Common myeloid progenitor, CD34-positive (primary cell): Measurements from ENCODE around the gene PEX14.

Source experiments
- CTCF ChIA-PET: fragments of 350-600 bp; sonication (Branson Sonifier 250); formaldehyde crosslinking; loops from one replicate; lab custom pipeline; 2021; ENCODE audit warnings: antibody characterized with exemption; lab: Charles Lee
- POLR2A ChIA-PET: fragments of 350-600 bp; sonication (Branson Sonifier 250); formaldehyde crosslinking; loops from one replicate; lab custom pipeline; 2021; ENCODE audit warnings: antibody characterized with exemption; lab: Charles Lee
- DNase-seq, 3 donors: peaks; one replicate each; pipeline versions ENCODE4 v3.0.0 to v3.0.0-alpha.2; 2013
- H3K27ac ChIP-seq, 2 experiments: 1 replicate in 1 of 2; 2 replicates in 1 of 2; pipeline ENCODE4 v1.7.0; 2013; ENCODE audit warnings: inconsistent platforms in 2 of 2, low read length in 2 of 2, mild to moderate bottlenecking in 2 of 2, low read depth in 1 of 2, moderate library complexity in 1 of 2; ENCODE audit not compliant: severe bottlenecking in 2 of 2, insufficient read depth in 1 of 2, poor library complexity in 1 of 2
- H3K27me3 ChIP-seq, 5 experiments: replicated peaks in 2 of 5; 1 replicate in 3 of 5; 2 replicates in 2 of 5; pipeline versions ENCODE4 v1.6.1 to v1.7.0; 2013; ENCODE audit warnings: low read length in 4 of 5, mild to moderate bottlenecking in 2 of 5, moderate library complexity in 2 of 5, inconsistent platforms in 1 of 5; ENCODE audit not compliant: insufficient read depth in 5 of 5, control insufficient read depth in 4 of 5
- H3K36me3 ChIP-seq, 4 experiments: 1 replicate in 2 of 4; 2 replicates in 2 of 4; pipeline versions ENCODE4 v1.6.1 to v1.7.0; 2013; ENCODE audit warnings: low read length in 3 of 4, control low read depth in 1 of 4, mild to moderate bottlenecking in 1 of 4; ENCODE audit not compliant: control insufficient read depth in 4 of 4, insufficient read depth in 4 of 4
- H3K4me1 ChIP-seq, 4 experiments: 1 replicate in 3 of 4; 2 replicates in 1 of 4; pipeline versions ENCODE4 v1.6.1 to v1.7.1; 2013; ENCODE audit warnings: low read length in 3 of 4, mild to moderate bottlenecking in 3 of 4, control low read depth in 1 of 4, inconsistent platforms in 1 of 4, moderate library complexity in 1 of 4; ENCODE audit not compliant: control insufficient read depth in 4 of 4, insufficient read depth in 4 of 4; ENCODE audit errors: control extremely low read depth in 1 of 4
- H3K4me3 ChIP-seq, 7 experiments: 1 replicate in 4 of 7; 2 replicates in 3 of 7; pipeline versions ENCODE4 v1.5.1 to v1.7.0; 2013; ENCODE audit warnings: mild to moderate bottlenecking in 7 of 7, low read length in 6 of 7, moderate library complexity in 6 of 7, inconsistent platforms in 2 of 7, low read depth in 2 of 7, control low read depth in 1 of 7; ENCODE audit not compliant: insufficient read depth in 4 of 7, control insufficient read depth in 1 of 7; ENCODE audit errors: extremely low read depth in 1 of 7
- H3K9me3 ChIP-seq, 5 experiments: 1 replicate in 4 of 5; 2 replicates in 1 of 5; pipeline versions ENCODE4 v1.6.1 to v1.7.1; 2013; ENCODE audit warnings: low read length in 4 of 5, mild to moderate bottlenecking in 2 of 5, inconsistent platforms in 1 of 5, low read depth in 1 of 5, moderate library complexity in 1 of 5; ENCODE audit not compliant: control insufficient read depth in 4 of 5, insufficient read depth in 2 of 5; ENCODE audit errors: control extremely low read depth in 1 of 5
- WGBS: methylation state at CpG from one replicate; pipeline ENCODE4 v1.1.5; 2013; ENCODE audit not compliant: insufficient coverage; 5-methylcytosine and 5-hydroxymethylcytosine counted together

The PEX14 gene

DNA sequence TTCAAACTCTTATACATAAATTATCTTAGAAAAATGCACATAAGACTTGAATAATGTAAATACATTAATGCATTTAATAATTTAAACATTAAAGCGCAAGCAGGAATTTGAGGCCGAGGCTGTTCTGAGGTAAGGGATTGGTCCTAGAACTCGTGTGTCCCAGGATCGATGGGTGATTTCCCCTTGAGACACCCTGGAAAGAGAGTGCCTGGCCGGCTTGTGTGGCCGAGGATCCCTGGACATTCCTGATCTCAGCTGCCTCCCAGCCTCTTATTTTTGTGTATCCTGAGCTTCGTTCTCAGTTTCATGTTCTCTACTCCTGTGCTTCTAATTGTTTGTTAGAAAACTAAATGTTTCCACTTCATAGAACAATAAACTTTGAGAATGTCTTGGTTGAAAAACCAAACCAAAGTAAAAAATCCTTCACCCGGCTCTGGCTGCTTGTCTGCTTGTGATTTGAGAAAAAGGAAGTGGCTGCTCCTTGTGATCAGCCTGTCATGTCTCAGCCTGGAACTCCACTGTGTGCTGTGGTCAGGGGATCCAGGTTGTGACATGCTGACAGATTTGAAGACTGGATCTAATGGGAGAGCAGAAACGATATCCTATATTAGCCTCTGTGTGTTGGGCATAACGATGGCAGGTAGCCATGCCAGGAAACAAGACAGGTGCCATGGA lies 40.7 kb downstream of the PEX14 start:
- Histone ChIP-seq H3K27me3 (no peaks in the 10 kb centered on the region), H3K27ac (peak overlapping the region in 1 of 2 experiments; percentile 25), H3K4me3 (peak overlapping the region in 1 of 7 experiments; percentile 25), H3K36me3 (no peaks in the 10 kb centered on the region), H3K4me1 (peaks cover 14 to 64% (median 52%) of the 10 kb centered on the region in 4 experiments), H3K9me3 (no peaks in the 10 kb centered on the region)
- 60% methylated on average over 5 of the region's 10 CpGs for WGBS
- ChIA-PET POLR2A (no interaction called here), CTCF (interaction anchor here (1.0 kb wide), 1 partner anchor 371 kb away, joined by 3 read pairs; no protein-coding TSS in a partner anchor)
- peak; percentile 44 to 82 (median 74) for DNase-seq

DNA sequence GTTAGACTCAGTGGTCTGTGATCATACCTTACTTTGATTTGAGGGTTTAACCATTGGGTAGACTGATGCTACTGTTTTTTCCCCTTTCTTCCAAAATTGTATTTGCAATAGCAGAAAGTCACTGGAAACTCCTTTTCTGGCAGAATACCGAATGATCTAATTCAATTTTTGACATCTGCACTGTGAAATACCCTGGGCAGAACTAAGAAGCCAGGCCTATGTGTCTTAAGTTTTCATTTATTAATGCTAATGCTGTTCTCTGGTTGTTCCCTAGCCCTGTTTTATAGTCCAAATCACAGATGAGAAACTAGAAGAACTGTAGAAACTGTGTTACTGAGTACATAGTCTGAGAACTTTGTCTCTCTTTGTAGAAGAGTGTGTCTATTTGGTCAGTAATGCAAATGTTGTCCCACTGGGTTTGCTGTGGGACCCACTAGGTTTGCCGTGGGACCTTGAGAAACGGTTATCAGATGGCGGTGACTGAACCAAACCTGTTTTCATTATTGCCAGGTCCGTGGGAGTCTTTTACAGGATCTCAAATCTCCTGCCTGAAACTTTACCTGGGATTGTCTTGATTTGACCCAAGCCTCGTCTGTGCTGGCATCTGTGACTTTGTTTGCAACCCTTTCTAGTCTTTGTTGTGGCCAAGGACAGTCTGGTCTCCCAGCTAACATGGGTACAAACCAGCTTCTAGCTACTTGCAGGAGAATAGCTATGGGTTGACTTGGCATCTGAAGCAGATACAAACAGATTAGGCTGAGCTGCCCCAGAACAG lies 41.4 kb downstream of the PEX14 start:
- Histone ChIP-seq H3K4me3 (peak overlapping the region in 1 of 7 experiments; percentile 25), H3K27me3 (no peaks in the 10 kb centered on the region), H3K4me1 (peaks cover 10 to 57% (median 46%) of the 10 kb centered on the region in 4 experiments), H3K36me3 (no peaks in the 10 kb centered on the region), H3K9me3 (no peaks in the 10 kb centered on the region), H3K27ac (no peak overlapping the region)
- ChIA-PET CTCF (no interaction called here), POLR2A (interaction anchor here (0.6 kb wide), 1 partner anchor 390 kb away, joined by 4 read pairs; no protein-coding TSS in a partner anchor)
- no peak for DNase-seq
- WGBS: 87% methylated on average over 6 of the region's 6 CpGs

DNA sequence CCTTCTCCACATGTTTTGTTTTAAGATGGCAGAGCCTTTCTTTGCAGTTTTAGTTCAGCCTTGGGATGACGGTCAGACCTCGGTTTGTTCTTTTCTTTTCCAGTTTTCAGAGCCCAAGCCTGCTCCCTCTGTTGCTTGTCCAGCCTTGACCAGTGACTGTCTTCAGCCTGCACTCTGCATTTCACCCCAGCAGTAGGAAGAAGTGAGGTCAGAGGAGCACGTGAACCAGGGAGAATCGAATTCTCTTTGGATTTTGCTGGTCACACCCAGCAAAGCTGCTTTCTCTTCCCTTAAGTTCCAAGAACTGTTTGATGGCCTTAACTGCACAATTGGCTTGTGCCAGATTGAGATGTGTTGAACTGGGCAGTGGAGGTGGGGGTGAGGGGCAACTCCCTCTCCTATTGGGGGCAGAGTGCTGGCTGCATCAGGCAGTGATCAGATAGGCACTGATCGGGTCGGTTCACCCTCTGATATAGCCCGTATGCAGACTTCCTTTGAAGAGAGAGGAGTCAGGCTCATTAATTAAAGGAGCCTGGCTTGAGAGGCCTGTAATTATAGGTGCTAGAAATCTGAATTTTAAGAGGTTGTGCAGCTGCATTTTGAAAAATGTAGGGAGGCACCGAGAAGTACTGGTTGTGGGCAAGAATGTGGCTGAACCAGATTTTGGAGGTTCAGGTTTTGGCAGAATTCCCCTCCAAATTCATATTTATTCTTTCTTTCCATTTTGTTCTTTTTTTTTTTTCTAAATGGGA lies 42.4 kb downstream of the PEX14 start:
- POLR2A ChIA-PET: interaction anchor here (0.6 kb wide), 1 partner anchor 389 kb away, joined by 4 read pairs; no protein-coding TSS in a partner anchor
- H3K27me3 ChIP-seq: no peaks in the 10 kb centered on the region
- CTCF ChIA-PET: no interaction called here
- no peaks in the 10 kb centered on the region for H3K36me3 ChIP-seq
- H3K9me3 ChIP-seq: no peaks in the 10 kb centered on the region
- peaks cover 4 to 47% (median 38%) of the 10 kb centered on the region in 4 experiments for H3K4me1 ChIP-seq
- 85% methylated on average over 6 of the region's 8 CpGs for WGBS
- no peak overlapping the region for H3K27ac ChIP-seq
- H3K4me3 ChIP-seq: no peak overlapping the region
- no peak for DNase-seq

DNA sequence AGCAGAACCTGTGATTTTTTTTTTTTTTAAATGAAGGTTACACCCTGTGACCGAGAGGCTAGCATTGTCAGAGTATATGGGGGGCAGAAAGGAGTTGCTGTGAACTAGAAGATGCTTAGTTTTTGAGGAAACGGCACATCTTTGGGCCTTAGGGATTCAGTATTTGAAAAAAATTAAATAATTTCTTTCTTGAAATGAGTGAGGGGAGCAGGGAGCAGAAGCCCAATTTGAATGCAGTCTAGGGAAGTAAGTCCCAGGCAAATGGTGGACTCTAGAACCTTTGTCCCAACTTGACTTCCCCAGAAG lies 42.9 kb downstream of the PEX14 start:
- Histone ChIP-seq H3K27ac (no peak overlapping the region), H3K9me3 (no peaks in the 10 kb centered on the region), H3K27me3 (no peaks in the 10 kb centered on the region), H3K4me3 (no peak overlapping the region), H3K4me1 (peaks cover 4 to 42% (median 34%) of the 10 kb centered on the region in 4 experiments), H3K36me3 (no peaks in the 10 kb centered on the region)
- DNase-seq: no peak
- ChIA-PET POLR2A (no interaction called here), CTCF (no interaction called here)
- 100% methylated on average over 2 of the region's 2 CpGs for WGBS

DNA sequence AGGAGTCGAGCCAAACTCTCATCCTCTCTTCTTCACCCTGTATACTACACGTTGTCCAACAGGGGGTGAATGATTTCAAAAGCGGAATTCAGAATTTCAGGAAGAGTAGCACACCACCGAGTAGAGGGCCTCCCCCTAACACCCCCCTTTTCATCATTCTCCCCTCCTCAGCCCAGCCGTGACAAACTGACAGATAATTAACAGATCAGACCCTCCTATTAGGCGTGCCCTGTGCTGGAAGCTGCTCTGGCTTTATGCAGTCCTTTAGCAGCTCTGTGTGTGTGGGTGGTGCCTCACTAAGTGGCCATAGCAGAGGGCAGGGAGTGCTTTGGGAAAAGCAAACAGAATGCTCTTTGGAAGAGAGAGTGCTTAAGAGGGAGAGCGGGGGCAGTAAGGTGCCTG lies 44.3 kb downstream of the PEX14 start:
- ChIA-PET POLR2A (no interaction called here), CTCF (interaction anchor here (1.5 kb wide), 1 partner anchor 11 kb away, joined by 3 read pairs; no protein-coding TSS in a partner anchor)
- WGBS: 95% methylated on average over 6 of the region's 7 CpGs
- Histone ChIP-seq H3K27ac (no peak overlapping the region), H3K9me3 (no peaks in the 10 kb centered on the region), H3K4me3 (no peak overlapping the region), H3K36me3 (no peaks in the 10 kb centered on the region), H3K4me1 (peaks cover 4 to 30% (median 22%) of the 10 kb centered on the region in 4 experiments), H3K27me3 (no peaks in the 10 kb centered on the region)
- DNase-seq: no peak

DNA sequence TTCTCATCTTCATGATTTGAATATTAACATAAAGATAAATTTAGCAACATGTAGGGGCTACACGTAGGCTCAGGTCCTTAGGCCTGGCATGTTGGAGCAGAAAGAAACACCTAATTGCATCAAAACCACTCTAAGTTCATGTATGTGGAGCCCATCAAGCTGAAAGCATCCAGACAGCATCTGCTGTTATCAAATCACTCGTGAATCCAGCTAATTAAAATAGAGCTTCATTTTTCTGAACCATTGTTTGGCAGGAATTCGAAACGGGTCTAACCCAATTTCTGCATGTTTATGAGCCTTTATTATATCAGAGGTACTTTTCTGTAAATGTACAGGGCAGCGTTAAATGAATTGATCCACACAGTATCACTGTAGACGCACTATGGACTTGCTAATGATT lies 45.7 kb downstream of the PEX14 start:
- H3K4me1 ChIP-seq: peaks cover 0 to 16% (median 11%) of the 10 kb centered on the region in 4 experiments
- H3K4me3 ChIP-seq: no peak overlapping the region
- WGBS: 95% methylated on average over 5 of the region's 6 CpGs
- DNase-seq: no peak
- H3K27me3 ChIP-seq: no peaks in the 10 kb centered on the region
- H3K9me3 ChIP-seq: no peaks in the 10 kb centered on the region
- POLR2A ChIA-PET: no interaction called here
- no peak overlapping the region for H3K27ac ChIP-seq
- H3K36me3 ChIP-seq: no peaks in the 10 kb centered on the region
- CTCF ChIA-PET: interaction anchor here (1.4 to 1.5 kb wide), 2 partner anchors 13 to 26 kb away, joined by 3 to 5 read pairs; no protein-coding TSS in a partner anchor
